ENCODE results near the gene PRAME. TPM values are rescaled to one million over a fixed set of nuclear protein-coding genes. Genes with fewer than 3 reads are reported as not detected.
"Not testable (repeated sequence)": the region's sequence is repeated elsewhere in the genome, so short reads cannot be mapped to it uniquely, and the experiment has no call there.

PRAME gene
- total and polyA plus RNA-seq, 2 experiments from 2014 or later: not detected

- H3K4me3 ChIP-seq; H3K79me2 ChIP-seq (replicated peaks; ENCODE audit: insufficient read depth); H4K20me1 ChIP-seq (replicated peaks; ENCODE audit: insufficient read depth); H3K36me3 ChIP-seq (ENCODE audit: insufficient read depth); H3K4me1 Mint-ChIP-seq; H3K9me3 Mint-ChIP-seq; H3K36me3 Mint-ChIP-seq (ENCODE audit: low read depth); DNase-seq (ENCODE audit: low spot score); H3K4me1 ChIP-seq (ENCODE audit: insufficient read depth); H2AFZ ChIP-seq; H3K27ac Mint-ChIP-seq; H3K4me3 Mint-ChIP-seq; H3K4me2 ChIP-seq; ATAC-seq; H3K27ac ChIP-seq (ENCODE audit: low read depth); H3F3A ChIP-seq (replicated peaks; ENCODE audit: low read depth); H3K9me2 ChIP-seq (ENCODE audit: insufficient read depth): not testable (repeated sequence)
- H3K27me3 Mint-ChIP-seq (ENCODE audit: insufficient read depth, low read depth, poor library complexity): peaks cover 72% of the 10 kb centered on the region
- peaks cover 100% of the 10 kb centered on the region for H3K27me3 ChIP-seq (ENCODE audit: insufficient read depth)
Measured at GRCh38 chr22:22581524-22581923, 22.5 kb upstream of the PRAME start.

DNA sequence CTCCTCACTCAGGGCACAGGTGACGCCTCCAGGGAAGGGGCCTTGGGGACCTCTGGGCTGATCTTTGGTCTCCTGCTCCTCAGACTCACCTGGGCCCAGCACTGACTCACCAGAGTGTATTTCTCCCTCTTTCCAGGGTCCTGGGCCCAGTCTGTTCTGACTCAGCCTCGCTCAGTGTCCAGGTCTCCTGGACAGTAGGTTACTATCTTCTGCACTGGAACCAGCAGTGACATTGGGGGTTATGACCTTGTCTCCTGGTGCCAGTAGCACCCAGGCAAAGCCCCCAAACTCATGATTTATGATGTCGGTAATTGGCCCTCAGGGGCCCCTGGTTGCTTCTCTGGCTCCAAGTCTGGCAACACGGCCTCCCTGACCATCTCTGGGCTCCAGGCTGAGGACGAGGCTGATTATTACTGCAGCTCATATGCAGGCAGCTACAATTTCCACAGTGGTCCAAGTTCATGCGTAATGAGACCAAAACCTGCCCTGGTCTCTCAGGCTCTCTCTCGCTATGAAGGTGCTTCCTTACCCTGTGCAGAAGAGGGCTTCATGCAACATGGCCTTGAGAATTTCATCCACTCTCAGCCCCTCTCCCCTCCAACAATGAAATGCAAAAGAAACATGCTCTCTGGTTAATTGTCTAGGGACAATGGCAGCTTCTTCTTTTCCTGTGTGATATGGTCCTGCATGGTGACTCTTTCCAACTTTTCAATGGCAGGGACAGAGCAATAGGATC, 21.0 kb upstream of the PRAME start:
- Histone ChIP-seq H3K36me3 (ENCODE audit: insufficient read depth) (no peaks in the 10 kb centered on the region), H3K27ac (ENCODE audit: low read depth) (no peak overlapping the region), H3K4me2 (no peak overlapping the region), H3K79me2 (replicated peaks; ENCODE audit: insufficient read depth) (no peaks in the 10 kb centered on the region), H2AFZ (no peak overlapping the region), H4K20me1 (replicated peaks; ENCODE audit: insufficient read depth) (no peaks in the 10 kb centered on the region), H3K9me2 (ENCODE audit: insufficient read depth) (no peaks in the 10 kb centered on the region), H3K4me1 (ENCODE audit: insufficient read depth) (no peaks in the 10 kb centered on the region), H3F3A (replicated peaks; ENCODE audit: low read depth) (no peaks in the 10 kb centered on the region), H3K4me3 (no peak overlapping the region), H3K27me3 (ENCODE audit: insufficient read depth) (peaks cover 100% of the 10 kb centered on the region)
- no peak for TF ChIP-seq EZH2phosphoT487 (IDR thresholded peaks at IDR 0.05; ENCODE audit: unreplicated experiment)
- TF ChIP-seq ZNF331 (CRISPR knock-in tag; IDR thresholded peaks at IDR 0.05; ENCODE audit: low read depth): no peak
- TF ChIP-seq, protein P1, sequence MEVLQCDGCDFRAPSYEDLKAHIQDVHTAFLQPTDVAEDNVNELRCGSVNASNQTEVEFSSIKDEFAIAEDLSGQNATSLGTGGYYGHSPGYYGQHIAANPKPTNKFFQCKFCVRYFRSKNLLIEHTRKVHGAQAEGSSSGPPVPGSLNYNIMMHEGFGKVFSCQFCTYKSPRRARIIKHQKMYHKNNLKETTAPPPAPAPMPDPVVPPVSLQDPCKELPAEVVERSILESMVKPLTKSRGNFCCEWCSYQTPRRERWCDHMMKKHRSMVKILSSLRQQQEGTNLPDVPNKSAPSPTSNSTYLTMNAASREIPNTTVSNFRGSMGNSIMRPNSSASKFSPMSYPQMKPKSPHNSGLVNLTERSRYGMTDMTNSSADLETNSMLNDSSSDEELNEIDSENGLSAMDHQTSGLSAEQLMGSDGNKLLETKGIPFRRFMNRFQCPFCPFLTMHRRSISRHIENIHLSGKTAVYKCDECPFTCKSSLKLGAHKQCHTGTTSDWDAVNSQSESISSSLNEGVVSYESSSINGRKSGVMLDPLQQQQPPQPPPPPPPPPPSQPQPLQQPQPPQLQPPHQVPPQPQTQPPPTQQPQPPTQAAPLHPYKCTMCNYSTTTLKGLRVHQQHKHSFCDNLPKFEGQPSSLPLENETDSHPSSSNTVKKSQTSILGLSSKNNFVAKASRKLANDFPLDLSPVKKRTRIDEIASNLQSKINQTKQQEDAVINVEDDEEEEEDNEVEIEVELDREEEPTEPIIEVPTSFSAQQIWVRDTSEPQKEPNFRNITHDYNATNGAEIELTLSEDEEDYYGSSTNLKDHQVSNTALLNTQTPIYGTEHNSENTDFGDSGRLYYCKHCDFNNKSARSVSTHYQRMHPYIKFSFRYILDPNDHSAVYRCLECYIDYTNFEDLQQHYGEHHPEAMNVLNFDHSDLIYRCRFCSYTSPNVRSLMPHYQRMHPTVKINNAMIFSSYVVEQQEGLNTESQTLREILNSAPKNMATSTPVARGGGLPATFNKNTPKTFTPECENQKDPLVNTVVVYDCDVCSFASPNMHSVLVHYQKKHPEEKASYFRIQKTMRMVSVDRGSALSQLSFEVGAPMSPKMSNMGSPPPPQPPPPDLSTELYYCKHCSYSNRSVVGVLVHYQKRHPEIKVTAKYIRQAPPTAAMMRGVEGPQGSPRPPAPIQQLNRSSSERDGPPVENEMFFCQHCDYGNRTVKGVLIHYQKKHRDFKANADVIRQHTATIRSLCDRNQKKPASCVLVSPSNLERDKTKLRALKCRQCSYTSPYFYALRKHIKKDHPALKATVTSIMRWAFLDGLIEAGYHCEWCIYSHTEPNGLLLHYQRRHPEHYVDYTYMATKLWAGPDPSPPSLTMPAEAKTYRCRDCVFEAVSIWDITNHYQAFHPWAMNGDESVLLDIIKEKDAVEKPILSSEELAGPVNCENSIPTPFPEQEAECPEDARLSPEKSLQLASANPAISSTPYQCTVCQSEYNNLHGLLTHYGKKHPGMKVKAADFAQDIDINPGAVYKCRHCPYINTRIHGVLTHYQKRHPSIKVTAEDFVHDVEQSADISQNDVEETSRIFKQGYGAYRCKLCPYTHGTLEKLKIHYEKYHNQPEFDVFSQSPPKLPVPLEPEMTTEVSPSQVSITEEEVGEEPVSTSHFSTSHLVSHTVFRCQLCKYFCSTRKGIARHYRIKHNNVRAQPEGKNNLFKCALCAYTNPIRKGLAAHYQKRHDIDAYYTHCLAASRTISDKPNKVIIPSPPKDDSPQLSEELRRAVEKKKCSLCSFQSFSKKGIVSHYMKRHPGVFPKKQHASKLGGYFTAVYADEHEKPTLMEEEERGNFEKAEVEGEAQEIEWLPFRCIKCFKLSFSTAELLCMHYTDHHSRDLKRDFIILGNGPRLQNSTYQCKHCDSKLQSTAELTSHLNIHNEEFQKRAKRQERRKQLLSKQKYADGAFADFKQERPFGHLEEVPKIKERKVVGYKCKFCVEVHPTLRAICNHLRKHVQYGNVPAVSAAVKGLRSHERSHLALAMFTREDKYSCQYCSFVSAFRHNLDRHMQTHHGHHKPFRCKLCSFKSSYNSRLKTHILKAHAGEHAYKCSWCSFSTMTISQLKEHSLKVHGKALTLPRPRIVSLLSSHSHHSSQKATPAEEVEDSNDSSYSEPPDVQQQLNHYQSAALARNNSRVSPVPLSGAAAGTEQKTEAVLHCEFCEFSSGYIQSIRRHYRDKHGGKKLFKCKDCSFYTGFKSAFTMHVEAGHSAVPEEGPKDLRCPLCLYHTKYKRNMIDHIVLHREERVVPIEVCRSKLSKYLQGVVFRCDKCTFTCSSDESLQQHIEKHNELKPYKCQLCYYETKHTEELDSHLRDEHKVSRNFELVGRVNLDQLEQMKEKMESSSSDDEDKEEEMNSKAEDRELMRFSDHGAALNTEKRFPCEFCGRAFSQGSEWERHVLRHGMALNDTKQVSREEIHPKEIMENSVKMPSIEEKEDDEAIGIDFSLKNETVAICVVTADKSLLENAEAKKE (CRISPR knock-in tag; IDR thresholded peaks at IDR 0.05): no peak
- TF ChIP-seq CREB1 (CRISPR knock-in tag; IDR thresholded peaks at IDR 0.05; ENCODE audit: low read depth): no peak
- no peak for TF ChIP-seq JUNB (IDR thresholded peaks at IDR 0.05; ENCODE audit: unreplicated experiment)
- TF ChIP-seq, protein P2, sequence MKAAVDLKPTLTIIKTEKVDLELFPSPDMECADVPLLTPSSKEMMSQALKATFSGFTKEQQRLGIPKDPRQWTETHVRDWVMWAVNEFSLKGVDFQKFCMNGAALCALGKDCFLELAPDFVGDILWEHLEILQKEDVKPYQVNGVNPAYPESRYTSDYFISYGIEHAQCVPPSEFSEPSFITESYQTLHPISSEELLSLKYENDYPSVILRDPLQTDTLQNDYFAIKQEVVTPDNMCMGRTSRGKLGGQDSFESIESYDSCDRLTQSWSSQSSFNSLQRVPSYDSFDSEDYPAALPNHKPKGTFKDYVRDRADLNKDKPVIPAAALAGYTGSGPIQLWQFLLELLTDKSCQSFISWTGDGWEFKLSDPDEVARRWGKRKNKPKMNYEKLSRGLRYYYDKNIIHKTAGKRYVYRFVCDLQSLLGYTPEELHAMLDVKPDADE (IDR thresholded peaks at IDR 0.05): no peak
- TF ChIP-seq, protein P3, sequence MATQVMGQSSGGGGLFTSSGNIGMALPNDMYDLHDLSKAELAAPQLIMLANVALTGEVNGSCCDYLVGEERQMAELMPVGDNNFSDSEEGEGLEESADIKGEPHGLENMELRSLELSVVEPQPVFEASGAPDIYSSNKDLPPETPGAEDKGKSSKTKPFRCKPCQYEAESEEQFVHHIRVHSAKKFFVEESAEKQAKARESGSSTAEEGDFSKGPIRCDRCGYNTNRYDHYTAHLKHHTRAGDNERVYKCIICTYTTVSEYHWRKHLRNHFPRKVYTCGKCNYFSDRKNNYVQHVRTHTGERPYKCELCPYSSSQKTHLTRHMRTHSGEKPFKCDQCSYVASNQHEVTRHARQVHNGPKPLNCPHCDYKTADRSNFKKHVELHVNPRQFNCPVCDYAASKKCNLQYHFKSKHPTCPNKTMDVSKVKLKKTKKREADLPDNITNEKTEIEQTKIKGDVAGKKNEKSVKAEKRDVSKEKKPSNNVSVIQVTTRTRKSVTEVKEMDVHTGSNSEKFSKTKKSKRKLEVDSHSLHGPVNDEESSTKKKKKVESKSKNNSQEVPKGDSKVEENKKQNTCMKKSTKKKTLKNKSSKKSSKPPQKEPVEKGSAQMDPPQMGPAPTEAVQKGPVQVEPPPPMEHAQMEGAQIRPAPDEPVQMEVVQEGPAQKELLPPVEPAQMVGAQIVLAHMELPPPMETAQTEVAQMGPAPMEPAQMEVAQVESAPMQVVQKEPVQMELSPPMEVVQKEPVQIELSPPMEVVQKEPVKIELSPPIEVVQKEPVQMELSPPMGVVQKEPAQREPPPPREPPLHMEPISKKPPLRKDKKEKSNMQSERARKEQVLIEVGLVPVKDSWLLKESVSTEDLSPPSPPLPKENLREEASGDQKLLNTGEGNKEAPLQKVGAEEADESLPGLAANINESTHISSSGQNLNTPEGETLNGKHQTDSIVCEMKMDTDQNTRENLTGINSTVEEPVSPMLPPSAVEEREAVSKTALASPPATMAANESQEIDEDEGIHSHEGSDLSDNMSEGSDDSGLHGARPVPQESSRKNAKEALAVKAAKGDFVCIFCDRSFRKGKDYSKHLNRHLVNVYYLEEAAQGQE (IDR thresholded peaks at IDR 0.05; ENCODE audit: unreplicated experiment): no peak
- Mint-ChIP-seq H3K9me3 (no peaks in the 10 kb centered on the region; the same call in 2 of the 3 replicates), H3K27ac (no peak overlapping the region), H3K36me3 (ENCODE audit: low read depth) (no peaks in the 10 kb centered on the region), H3K4me3 (no peak overlapping the region), H3K4me1 (no peaks in the 10 kb centered on the region), H3K27me3 (ENCODE audit: insufficient read depth, low read depth, poor library complexity) (peaks cover 77% of the 10 kb centered on the region)
- ATAC-seq: no peak
- DNase-seq (ENCODE audit: low spot score): no peak
